GM18520 (cell line): ENCODE data around the gene NSD2.
"Not testable (repeated sequence)": the region's sequence is repeated elsewhere in the genome, so short reads cannot be mapped to it uniquely, and the experiment has no call there.

Experiments used
- ATAC-seq: cut with Tn5 transposase; IDR thresholded peaks from one replicate; pipeline ENCODE4 v1.9.1; 2021; ENCODE audit not compliant: unreplicated experiment

NSD2 gene

GRCh38 chr4:1896658-1896991, 25.4 kb downstream of the NSD2 start:
- ATAC-seq, result no peak

GRCh38 chr4:1898007-1898406, 26.8 kb downstream of the NSD2 start:
- ATAC-seq, result no peak

GRCh38 chr4:1898681-1899080, 27.5 kb downstream of the NSD2 start:
- ATAC-seq, result no peak

GRCh38 chr4:1899149-1900086, 28.2 kb downstream of the NSD2 start:
- no peak for ATAC-seq

GRCh38 chr4:1900087-1900433, 28.9 kb downstream of the NSD2 start:
- ATAC-seq, result no peak

- ATAC-seq, result no peak
These were observed 29.4 kb downstream of the NSD2 start for GRCh38 chr4:1900624-1901023.

- no peak for ATAC-seq
These were observed 29.9 kb downstream of the NSD2 start for GRCh38 chr4:1901127-1901526.

GRCh38 chr4:1902243-1902642, 31.1 kb downstream of the NSD2 start:
- no peak for ATAC-seq

GRCh38 chr4:1903035-1903434, 31.8 kb downstream of the NSD2 start:
- ATAC-seq, result no peak

- ATAC-seq, result no peak
These were observed 32.8 kb downstream of the NSD2 start for GRCh38 chr4:1904042-1904441.

GRCh38 chr4:1907848-1908525, 36.8 kb downstream of the NSD2 start:
- ATAC-seq, result no peak

GRCh38 chr4:1909696-1910095, 38.5 kb downstream of the NSD2 start:
- ATAC-seq, result not testable (repeated sequence)

GRCh38 chr4:1910643-1911042, 39.5 kb downstream of the NSD2 start:
- ATAC-seq, result no peak

- ATAC-seq, result not testable (repeated sequence)
These were observed 40.1 kb downstream of the NSD2 start for GRCh38 chr4:1911316-1911715.

- no peak for ATAC-seq
These were observed 51.6 kb downstream of the NSD2 start for GRCh38 chr4:1922821-1923220.

- ATAC-seq, result no peak
These were observed 56.5 kb downstream of the NSD2 start for GRCh38 chr4:1927675-1928074.

GRCh38 chr4:1928356-1929239, 57.4 kb downstream of the NSD2 start:
- ATAC-seq, result no peak

- ATAC-seq, result no peak
These were observed 61.5 kb downstream of the NSD2 start for GRCh38 chr4:1932736-1933135.

GRCh38 chr4:1933700-1934099, 62.5 kb downstream of the NSD2 start:
- no peak for ATAC-seq

GRCh38 chr4:1937550-1937949, 66.4 kb downstream of the NSD2 start:
- ATAC-seq, result no peak

- ATAC-seq, result no peak
These were observed 66.8 kb downstream of the NSD2 start for GRCh38 chr4:1938027-1938426.
